Fibroblast of lung (primary cell): ENCODE data around the gene ST6GAL1. TPM values are rescaled to one million over a fixed set of nuclear protein-coding genes. Genes with fewer than 3 reads are reported as not detected.

Experiments
- DNase-seq, 2 donors: peaks; one replicate each; pipeline versions ENCODE4 v3.0.0 to v3.0.0-alpha.2; 2010; ENCODE audit warnings: low read depth in 2 of 2
- H2AFZ ChIP-seq: 2 replicates; pipeline ENCODE4 v1.5.1; 2012; ENCODE audit warnings: low read length, control low read depth, inconsistent platforms
- H3K27ac ChIP-seq: 2 replicates; pipeline ENCODE4 v1.5.1; 2011; ENCODE audit warnings: low read length, control low read depth; ENCODE audit not compliant: insufficient read depth
- H3K27me3 ChIP-seq: 2 replicates; pipeline ENCODE4 v1.5.1; 2011; ENCODE audit warnings: mild to moderate bottlenecking, low read length; ENCODE audit not compliant: control insufficient read depth, insufficient read depth
- H3K36me3 ChIP-seq: 2 replicates; pipeline ENCODE4 v1.5.1; 2011; ENCODE audit warnings: low read length; ENCODE audit not compliant: control insufficient read depth, insufficient read depth
- H3K4me1 ChIP-seq: 2 replicates; pipeline ENCODE4 v1.5.1; 2011; ENCODE audit warnings: low read length; ENCODE audit not compliant: control insufficient read depth, insufficient read depth; ENCODE audit errors: extremely low read depth
- H3K4me2 ChIP-seq: 2 replicates; pipeline ENCODE4 v1.5.1; 2011; ENCODE audit warnings: low read length, control low read depth; ENCODE audit not compliant: insufficient read depth; ENCODE audit errors: extremely low read depth
- H3K4me3 ChIP-seq, 4 experiments: fragments of 200-600 bp in 1 of 4; sonication (generic) in 1 of 4; replicated peaks in 1 of 4; 2 replicates each; pipeline ENCODE4 v1.5.1; 2011 to 2016; ENCODE audit warnings: low read length in 4 of 4, low read depth in 3 of 4, mild to moderate bottlenecking in 3 of 4, control low read depth in 2 of 4, inconsistent platforms in 1 of 4, mixed read lengths in 1 of 4; ENCODE audit not compliant: insufficient read depth in 1 of 4; ENCODE audit errors: control extremely low read depth in 1 of 4
- H3K79me2 ChIP-seq: 2 replicates; pipeline ENCODE4 v1.5.1; 2012; ENCODE audit warnings: mild to moderate bottlenecking, low read length, inconsistent platforms; ENCODE audit not compliant: control insufficient read depth, insufficient read depth
- H3K9ac ChIP-seq: 2 replicates; pipeline ENCODE4 v1.5.1; 2011; ENCODE audit warnings: mild to moderate bottlenecking, low read length, control low read depth; ENCODE audit not compliant: insufficient read depth
- H3K9me3 ChIP-seq: 2 replicates; pipeline ENCODE4 v1.5.1; 2012; ENCODE audit warnings: low read depth, low read length; ENCODE audit not compliant: control insufficient read depth, insufficient read depth
- H4K20me1 ChIP-seq: 2 replicates; pipeline ENCODE4 v1.5.1; 2011; ENCODE audit warnings: low read length; ENCODE audit not compliant: control insufficient read depth, insufficient read depth; ENCODE audit errors: extremely low read depth
- EZH2 ChIP-seq: IDR thresholded peaks from 2 replicates; pipeline ENCODE4 v1.5.1; 2012; ENCODE audit warnings: low read length, control low read depth, mild to moderate bottlenecking; ENCODE audit errors: missing control alignments
- polyA plus RNA-seq, 2 donors: library from polyadenylated mRNA; depleted of rRNA in 1 of 2; stranded (reverse) in 1 of 2; unstranded in 1 of 2; fragments of >200 nt; gene quantifications; 2 replicates each; pipeline ENCODE4 v1.2.1, GENCODE V29; 2011 to 2012; ENCODE audit warnings: missing spikeins in 1 of 2
- total RNA-seq: library from RNA; depleted of rRNA; stranded (reverse); fragments of >200 nt; gene quantifications from 2 replicates; pipeline ENCODE4 v1.2.1, GENCODE V29; 2014
- TF ChIP-seq, protein P1 (sequence below), 2 donors: IDR thresholded peaks in 1 of 2; conservative IDR thresholded peaks in 1 of 2; 1 replicate in 1 of 2; 2 replicates in 1 of 2; pipeline ENCODE4 v1.5.1; 2011 to 2012; ENCODE audit warnings: low read length in 2 of 2, control low read depth in 1 of 2, inconsistent platforms in 1 of 2, low read depth in 1 of 2, mild to moderate bottlenecking in 1 of 2

ST6GAL1 gene
- total and polyA plus RNA-seq, 2 donors (not counting 1 experiment from before 2014, with no cell fraction given), result 0.83 to 1.00 TPM

DNA sequence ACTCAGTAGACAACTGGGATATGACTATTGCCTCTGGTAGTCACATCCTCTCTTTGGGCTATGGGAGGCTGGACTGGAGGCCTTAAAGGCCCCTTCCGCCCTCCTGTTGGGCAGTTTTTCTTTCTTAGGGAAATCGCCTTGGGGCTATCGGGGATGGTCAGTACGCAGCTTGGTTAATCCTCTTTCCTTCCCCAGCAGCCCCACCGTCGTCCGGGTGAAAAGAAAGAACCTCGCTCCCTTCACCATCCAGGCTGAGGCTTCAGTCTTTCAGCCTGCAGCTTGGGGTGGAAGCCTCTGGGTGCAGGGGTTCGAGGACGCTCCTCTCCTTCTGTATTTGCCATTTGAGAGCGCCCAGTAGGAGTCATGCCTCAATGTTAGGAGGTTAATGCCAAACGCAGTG is 641 bp upstream of the ST6GAL1 start:
- Histone ChIP-seq H4K20me1 (no peaks in the 10 kb centered on the region), H3K9me3 (no peaks in the 10 kb centered on the region), H3K4me3 (peak overlapping the region in 3 of 4 experiments; percentile 63 to 74 (median 70)), H3K36me3 (no peaks in the 10 kb centered on the region), H3K27ac (no peak overlapping the region), H3K4me1 (peaks cover 3% of the 10 kb centered on the region), H3K27me3 (peaks cover 3% of the 10 kb centered on the region), H3K9ac (no peak overlapping the region), H2AFZ (peak overlapping the region; percentile 87), H3K4me2 (peak overlapping the region; percentile 100), H3K79me2 (no peaks in the 10 kb centered on the region)
- TF ChIP-seq, protein P1, sequence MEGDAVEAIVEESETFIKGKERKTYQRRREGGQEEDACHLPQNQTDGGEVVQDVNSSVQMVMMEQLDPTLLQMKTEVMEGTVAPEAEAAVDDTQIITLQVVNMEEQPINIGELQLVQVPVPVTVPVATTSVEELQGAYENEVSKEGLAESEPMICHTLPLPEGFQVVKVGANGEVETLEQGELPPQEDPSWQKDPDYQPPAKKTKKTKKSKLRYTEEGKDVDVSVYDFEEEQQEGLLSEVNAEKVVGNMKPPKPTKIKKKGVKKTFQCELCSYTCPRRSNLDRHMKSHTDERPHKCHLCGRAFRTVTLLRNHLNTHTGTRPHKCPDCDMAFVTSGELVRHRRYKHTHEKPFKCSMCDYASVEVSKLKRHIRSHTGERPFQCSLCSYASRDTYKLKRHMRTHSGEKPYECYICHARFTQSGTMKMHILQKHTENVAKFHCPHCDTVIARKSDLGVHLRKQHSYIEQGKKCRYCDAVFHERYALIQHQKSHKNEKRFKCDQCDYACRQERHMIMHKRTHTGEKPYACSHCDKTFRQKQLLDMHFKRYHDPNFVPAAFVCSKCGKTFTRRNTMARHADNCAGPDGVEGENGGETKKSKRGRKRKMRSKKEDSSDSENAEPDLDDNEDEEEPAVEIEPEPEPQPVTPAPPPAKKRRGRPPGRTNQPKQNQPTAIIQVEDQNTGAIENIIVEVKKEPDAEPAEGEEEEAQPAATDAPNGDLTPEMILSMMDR (conservative IDR thresholded peaks at IDR 0.05 in 1 of 2, IDR thresholded peaks at IDR 0.05 in 1 of 2; ENCODE audit: low read depth in 1 of 2, low read length in 2 of 2), result no peak
- TF ChIP-seq EZH2, result no peak
- DNase-seq, result no peak

DNA sequence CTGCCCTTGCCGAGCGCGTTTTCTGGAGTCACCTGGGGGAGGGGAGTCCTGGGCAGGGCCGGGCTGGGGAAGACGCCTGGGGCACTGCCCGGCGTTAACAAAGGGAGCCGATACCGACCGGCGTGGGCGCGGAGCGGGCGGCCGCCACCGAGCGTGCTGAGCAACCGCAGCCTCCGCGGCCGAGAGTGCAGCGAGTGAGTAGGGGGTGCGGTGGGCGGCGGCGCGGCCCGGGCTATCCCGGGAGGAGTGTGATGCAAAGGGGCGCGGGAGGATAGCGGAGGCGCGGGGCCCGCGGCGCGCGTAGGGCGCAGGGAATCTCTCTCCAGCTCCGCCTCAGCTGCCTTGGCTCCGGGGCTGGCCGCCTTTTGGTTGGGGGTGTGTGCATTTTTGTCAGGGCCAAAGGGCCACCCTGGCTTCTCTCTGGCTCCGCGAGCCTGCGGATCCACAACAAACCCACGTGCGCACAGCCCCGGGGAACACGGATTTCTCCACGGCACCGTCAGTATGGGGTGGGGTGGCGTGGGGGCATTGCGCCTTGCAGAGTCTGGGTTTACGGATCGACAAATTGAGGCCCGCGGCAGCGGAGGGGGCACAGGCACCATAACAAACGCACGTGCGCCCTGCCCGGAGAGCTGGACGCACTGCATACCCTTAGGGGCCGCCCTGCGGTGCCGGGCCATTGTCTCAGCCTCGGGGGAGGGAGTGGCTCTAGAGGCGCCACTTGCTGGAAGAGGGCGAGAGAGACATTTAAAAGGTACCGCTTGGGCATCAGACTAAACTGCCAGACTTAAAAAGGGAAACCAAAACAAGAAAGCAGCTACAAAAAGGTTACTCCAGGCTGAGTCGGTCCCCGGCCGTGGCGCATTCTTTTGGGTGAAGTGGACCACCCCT is 560 bp downstream of the ST6GAL1 start:
- no peaks in the 10 kb centered on the region for H4K20me1 ChIP-seq
- H3K4me1 ChIP-seq, result peaks cover 3% of the 10 kb centered on the region
- peak overlapping the region; percentile 61 to 74 (median 66) for H3K4me3 ChIP-seq
- H3K79me2 ChIP-seq, result no peaks in the 10 kb centered on the region
- H3K27ac ChIP-seq, result no peak overlapping the region
- DNase-seq, result peak; percentile 56 to 63
- TF ChIP-seq, protein P1 (conservative IDR thresholded peaks at IDR 0.05 in 1 of 2, IDR thresholded peaks at IDR 0.05 in 1 of 2; ENCODE audit: low read depth in 1 of 2, low read length in 2 of 2), result no peak
- no peak for TF ChIP-seq EZH2
- H3K27me3 ChIP-seq, result peaks cover 3% of the 10 kb centered on the region
- no peaks in the 10 kb centered on the region for H3K9me3 ChIP-seq
- no peaks in the 10 kb centered on the region for H3K36me3 ChIP-seq
- H3K4me2 ChIP-seq, result peak overlapping the region; percentile 100
- H3K9ac ChIP-seq, result no peak overlapping the region
- H2AFZ ChIP-seq, result peak overlapping the region; percentile 87

DNA sequence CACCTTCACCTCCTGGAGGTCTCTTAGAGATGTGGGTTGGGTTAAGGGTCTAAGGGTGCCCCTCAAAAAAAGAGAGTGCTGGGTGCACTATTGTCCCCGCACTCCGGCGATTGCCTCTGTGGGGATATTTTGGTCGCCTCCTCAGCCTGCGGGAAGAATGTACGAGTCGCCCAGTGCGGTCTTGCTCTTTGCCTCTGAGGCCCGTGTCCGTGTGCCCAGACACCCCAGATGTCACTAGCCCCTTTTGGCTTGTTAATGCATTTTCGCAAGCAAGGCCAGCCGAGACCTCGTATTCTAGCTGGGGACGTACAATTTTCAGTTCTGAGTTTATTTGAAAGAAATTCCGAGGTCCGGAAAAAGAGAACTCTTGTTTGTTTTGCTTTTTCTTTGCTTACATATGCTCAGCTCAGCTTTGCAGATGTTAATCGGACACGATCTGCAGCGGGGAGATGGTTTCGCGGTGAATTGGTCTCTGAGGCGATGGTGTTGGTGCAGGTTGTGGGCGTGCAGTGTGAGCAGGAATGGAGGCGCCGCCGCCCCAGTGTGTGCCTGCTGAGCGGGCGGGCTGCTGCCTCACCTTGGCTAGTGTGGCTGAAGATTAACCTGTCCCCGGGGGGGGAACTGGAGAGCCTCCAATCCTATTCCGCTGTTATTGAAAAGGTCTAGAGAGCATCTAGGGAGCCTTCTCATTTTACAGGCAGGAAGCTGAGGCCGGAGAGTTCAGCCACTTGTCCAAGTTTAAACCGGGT is 1.4 kb downstream of the ST6GAL1 start:
- peak overlapping the region; percentile 23 for H3K9ac ChIP-seq

More for the DNA sequence above, 1.4 kb downstream of the ST6GAL1 start:
- Histone ChIP-seq H3K4me1 (peaks cover 3% of the 10 kb centered on the region), H3K27me3 (peaks cover 3% of the 10 kb centered on the region), H3K4me2 (peak overlapping the region; percentile 100), H2AFZ (peak overlapping the region; percentile 87), H3K79me2 (no peaks in the 10 kb centered on the region), H3K36me3 (no peaks in the 10 kb centered on the region), H4K20me1 (no peaks in the 10 kb centered on the region), H3K9me3 (no peaks in the 10 kb centered on the region), H3K4me3 (peak overlapping the region; percentile 61 to 74 (median 66)), H3K27ac (no peak overlapping the region)
- TF ChIP-seq EZH2, result no peak
- TF ChIP-seq, protein P1 (conservative IDR thresholded peaks at IDR 0.05 in 1 of 2, IDR thresholded peaks at IDR 0.05 in 1 of 2; ENCODE audit: low read depth in 1 of 2, low read length in 2 of 2), result no peak
- DNase-seq, result peak; percentile 52 to 56
